Measurements from ENCODE around the gene CIAO1. TPM values are rescaled to one million over a fixed set of nuclear protein-coding genes. Genes with fewer than 3 reads are reported as not detected.

The CIAO1 gene
- total and polyA plus RNA-seq, 2 of the 13 experiments (the other 11 are each of a cell fraction or from before 2014, with no cell fraction given): 99.3 to 120 TPM

DNA sequence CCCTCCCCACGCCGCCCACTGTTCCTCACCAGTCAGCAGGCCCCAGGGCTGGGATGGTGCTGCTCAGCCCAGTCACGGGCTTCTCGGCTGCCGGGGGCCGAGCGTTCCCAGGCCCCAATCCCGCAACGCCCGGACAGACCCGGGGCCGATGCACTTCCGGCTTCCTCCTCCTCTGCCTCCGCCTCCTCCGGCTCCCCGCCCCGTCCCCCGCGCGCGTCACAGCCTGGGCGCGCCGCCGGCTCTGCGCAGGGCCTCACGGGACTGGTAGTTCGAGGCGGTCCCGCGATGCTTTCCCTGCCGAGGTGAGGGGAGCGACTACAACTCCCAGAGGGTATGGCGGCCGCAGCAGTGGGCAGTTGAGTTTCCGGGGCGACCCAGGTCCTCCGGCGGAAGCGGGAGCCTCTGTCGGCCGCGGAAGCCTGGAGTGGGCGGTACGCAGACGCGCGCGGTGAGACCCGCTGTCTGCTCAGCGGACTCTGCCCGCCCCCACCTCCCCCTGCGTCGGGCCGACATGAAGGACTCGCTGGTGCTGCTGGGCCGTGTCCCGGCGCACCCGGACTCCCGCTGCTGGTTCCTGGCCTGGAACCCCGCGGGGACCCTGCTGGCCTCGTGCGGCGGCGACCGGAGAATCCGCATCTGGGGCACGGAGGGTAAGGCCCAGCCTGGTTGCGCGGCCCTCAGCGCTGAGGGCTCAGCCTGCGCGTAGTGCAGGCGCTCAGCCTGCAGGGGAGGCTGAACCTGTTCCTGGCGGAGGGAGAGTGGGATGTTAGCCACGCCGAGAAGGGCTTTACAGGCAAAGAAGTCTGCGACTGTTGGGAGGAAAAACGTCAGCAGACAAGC is at the start of gene CIAO1, which contains the start of gene TMEM127 (continued):
- TF ChIP-seq ZSCAN21 (CRISPR knock-in tag; IDR thresholded peaks at IDR 0.05; ENCODE audit: borderline replicate concordance): peak; percentile 87; the same call in 1 of the 2 replicates
- TF ChIP-seq ZNF607 (CRISPR knock-in tag; IDR thresholded peaks at IDR 0.05; ENCODE audit: borderline replicate concordance): peak; percentile 73; the same call in 1 of the 2 replicates
- TF ChIP-seq ZNF251 (CRISPR knock-in tag; IDR thresholded peaks at IDR 0.05): peak; percentile 96; the same call in 1 of the 2 replicates
- TF ChIP-seq YY1 (IDR thresholded peaks at IDR 0.05; ENCODE audit: insufficient read depth, insufficient replicate concordance, low read depth, low read length): peak; percentile 86
- TF ChIP-seq, protein P1, sequence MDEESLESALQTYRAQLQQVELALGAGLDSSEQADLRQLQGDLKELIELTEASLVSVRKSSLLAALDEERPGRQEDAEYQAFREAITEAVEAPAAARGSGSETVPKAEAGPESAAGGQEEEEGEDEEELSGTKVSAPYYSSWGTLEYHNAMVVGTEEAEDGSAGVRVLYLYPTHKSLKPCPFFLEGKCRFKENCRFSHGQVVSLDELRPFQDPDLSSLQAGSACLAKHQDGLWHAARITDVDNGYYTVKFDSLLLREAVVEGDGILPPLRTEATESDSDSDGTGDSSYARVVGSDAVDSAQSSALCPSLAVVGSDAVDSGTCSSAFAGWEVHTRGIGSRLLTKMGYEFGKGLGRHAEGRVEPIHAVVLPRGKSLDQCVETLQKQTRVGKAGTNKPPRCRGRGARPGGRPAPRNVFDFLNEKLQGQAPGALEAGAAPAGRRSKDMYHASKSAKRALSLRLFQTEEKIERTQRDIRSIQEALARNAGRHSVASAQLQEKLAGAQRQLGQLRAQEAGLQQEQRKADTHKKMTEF (CRISPR knock-in tag; IDR thresholded peaks at IDR 0.05): peak; percentile 99
- TF ChIP-seq HOXA5 (CRISPR knock-in tag; IDR thresholded peaks at IDR 0.05): peak; percentile 77
- TF ChIP-seq STAG1 (CRISPR knock-in tag; IDR thresholded peaks at IDR 0.05): peak; percentile 35
- TF ChIP-seq, protein P2, sequence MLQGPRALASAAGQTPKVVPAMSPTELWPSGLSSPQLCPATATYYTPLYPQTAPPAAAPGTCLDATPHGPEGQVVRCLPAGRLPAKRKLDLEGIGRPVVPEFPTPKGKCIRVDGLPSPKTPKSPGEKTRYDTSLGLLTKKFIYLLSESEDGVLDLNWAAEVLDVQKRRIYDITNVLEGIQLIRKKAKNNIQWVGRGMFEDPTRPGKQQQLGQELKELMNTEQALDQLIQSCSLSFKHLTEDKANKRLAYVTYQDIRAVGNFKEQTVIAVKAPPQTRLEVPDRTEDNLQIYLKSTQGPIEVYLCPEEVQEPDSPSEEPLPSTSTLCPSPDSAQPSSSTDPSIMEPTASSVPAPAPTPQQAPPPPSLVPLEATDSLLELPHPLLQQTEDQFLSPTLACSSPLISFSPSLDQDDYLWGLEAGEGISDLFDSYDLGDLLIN (CRISPR knock-in tag; IDR thresholded peaks at IDR 0.05; ENCODE audit: borderline replicate concordance): peak; percentile 82
- TF ChIP-seq, protein P3, sequence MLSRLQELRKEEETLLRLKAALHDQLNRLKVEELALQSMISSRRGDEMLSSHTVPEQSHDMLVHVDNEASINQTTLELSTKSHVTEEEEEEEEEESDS (CRISPR knock-in tag; IDR thresholded peaks at IDR 0.05; ENCODE audit: borderline replicate concordance): no peak; the same call in 1 of the 2 replicates
- peak; percentile 83 for TF ChIP-seq ZZZ3 (CRISPR knock-in tag; IDR thresholded peaks at IDR 0.05; ENCODE audit: borderline replicate concordance)
- peak; percentile 95 for TF ChIP-seq SPEN (CRISPR knock-in tag; IDR thresholded peaks at IDR 0.05; ENCODE audit: low read depth)
- peak; percentile 85 for TF ChIP-seq ZMAT3 (CRISPR knock-in tag; conservative IDR thresholded peaks at IDR 0.05)
- peak; percentile 89; the same call in 1 of the 2 replicates for TF ChIP-seq ZBTB8A (CRISPR knock-in tag; IDR thresholded peaks at IDR 0.05; ENCODE audit: borderline replicate concordance, low read depth)
- TF ChIP-seq ZNF850 (CRISPR knock-in tag; conservative IDR thresholded peaks at IDR 0.05): 0 out of 2 replicates have a peak, but pooled peaks have one; percentile 19
- TF ChIP-seq ZNF572 (CRISPR knock-in tag; IDR thresholded peaks at IDR 0.05): peak; percentile 98
- no peak for TF ChIP-seq PHB2 (IDR thresholded peaks at IDR 0.05; ENCODE audit: partially characterized antibody)
- TF ChIP-seq GMEB1 (CRISPR knock-in tag; IDR thresholded peaks at IDR 0.05; ENCODE audit: borderline replicate concordance): peak; percentile 97
- TF ChIP-seq ZNF275 (CRISPR knock-in tag; IDR thresholded peaks at IDR 0.05; ENCODE audit: borderline replicate concordance): peak; percentile 92; the same call in 1 of the 2 replicates
- TF ChIP-seq, protein P4, sequence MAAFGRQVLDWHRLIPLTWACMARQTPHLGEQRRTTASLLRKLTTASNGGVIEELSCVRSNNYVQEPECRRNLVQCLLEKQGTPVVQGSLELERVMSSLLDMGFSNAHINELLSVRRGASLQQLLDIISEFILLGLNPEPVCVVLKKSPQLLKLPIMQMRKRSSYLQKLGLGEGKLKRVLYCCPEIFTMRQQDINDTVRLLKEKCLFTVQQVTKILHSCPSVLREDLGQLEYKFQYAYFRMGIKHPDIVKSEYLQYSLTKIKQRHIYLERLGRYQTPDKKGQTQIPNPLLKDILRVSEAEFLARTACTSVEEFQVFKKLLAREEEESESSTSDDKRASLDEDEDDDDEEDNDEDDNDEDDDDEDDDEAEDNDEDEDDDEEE (CRISPR knock-in tag; IDR thresholded peaks at IDR 0.05): no peak; the same call in 1 of the 2 replicates
- TF ChIP-seq ZFX (CRISPR knock-in tag; IDR thresholded peaks at IDR 0.05; ENCODE audit: low read depth): peak; percentile 100

Data from HepG2 (cell line).